Measurements from ENCODE around the gene ST6GALNAC1.

The ST6GALNAC1 gene

GRCh38 chr17:76643553-76644148 lies at the start of gene ST6GALNAC1:
Gene ST6GALNAC1, minus strand, starts transcription at chr17:76643757. Its CDS starts 119 bp downstream, at chr17:76643638.
- DNase-seq, result no peak

- DNase-seq, result no peak
Observed at GRCh38 chr17:76691379-76692191, 48.0 kb upstream of the ST6GALNAC1 start.

- DNase-seq, result no peak
Observed at GRCh38 chr17:76690596-76691280, 47.2 kb upstream of the ST6GALNAC1 start.

- no peak for DNase-seq
Observed at GRCh38 chr17:76689859-76690258, 46.3 kb upstream of the ST6GALNAC1 start.

- no peak for DNase-seq
Observed at GRCh38 chr17:76688165-76688622, 44.6 kb upstream of the ST6GALNAC1 start.

GRCh38 chr17:76687298-76688164 lies 44.0 kb upstream of the ST6GALNAC1 start:
- DNase-seq, result no peak

- no peak for DNase-seq
Observed at GRCh38 chr17:76686538-76687297, 43.2 kb upstream of the ST6GALNAC1 start.

- DNase-seq, result no peak
Observed at GRCh38 chr17:76685846-76686245, 42.3 kb upstream of the ST6GALNAC1 start.

- DNase-seq, result no peak
Observed at GRCh38 chr17:76685366-76685765, 41.8 kb upstream of the ST6GALNAC1 start.

- DNase-seq, result no peak
Observed at GRCh38 chr17:76684756-76685155, 41.2 kb upstream of the ST6GALNAC1 start.

- no peak for DNase-seq
Observed at GRCh38 chr17:76683921-76684745, 40.6 kb upstream of the ST6GALNAC1 start.

GRCh38 chr17:76683011-76683755 lies 39.6 kb upstream of the ST6GALNAC1 start:
- no peak for DNase-seq

GRCh38 chr17:76682296-76682695 lies 38.7 kb upstream of the ST6GALNAC1 start:
- no peak for DNase-seq

GRCh38 chr17:76681222-76682137 lies 37.9 kb upstream of the ST6GALNAC1 start:
- peak; percentile 68 to 72 for DNase-seq

GRCh38 chr17:76679239-76679638 lies 35.7 kb upstream of the ST6GALNAC1 start:
- DNase-seq, result no peak

- DNase-seq, result no peak
Observed at GRCh38 chr17:76678330-76678729, 34.8 kb upstream of the ST6GALNAC1 start.

GRCh38 chr17:76677406-76677805 lies 33.8 kb upstream of the ST6GALNAC1 start:
- DNase-seq, result no peak

- DNase-seq, result no peak
Observed at GRCh38 chr17:76676629-76677028, 33.1 kb upstream of the ST6GALNAC1 start.

GRCh38 chr17:76675648-76676047 lies 32.1 kb upstream of the ST6GALNAC1 start:
- DNase-seq, result no peak

Data from AML-193 (cell line).